Cardiac fibroblast (primary cell): Measurements from ENCODE around the gene ADGB.
A peak's percentile ranks its signal among the peaks of the same experiment; 100 is the strongest.

Experiments used
- DNase-seq, 2 donors: peaks; one replicate each; pipeline versions ENCODE4 v3.0.0 to v3.0.0-alpha.2; 2010; ENCODE audit warnings: low read depth in 2 of 2
- H3K4me3 ChIP-seq, 2 donors: replicated peaks in 1 of 2; 1 replicate in 1 of 2; 2 replicates in 1 of 2; pipeline ENCODE4 v1.5.1; 2011; ENCODE audit warnings: low read depth in 2 of 2, low read length in 2 of 2, mild to moderate bottlenecking in 2 of 2, moderate library complexity in 1 of 2
- CTCF ChIP-seq: IDR thresholded peaks from one replicate; pipeline ENCODE4 v1.5.1; 2011; ENCODE audit warnings: low read depth, mild to moderate bottlenecking, low read length, inconsistent platforms

ADGB gene

GRCh38 chr6:146620655-146621054 is 21.9 kb downstream of the ADGB start:
- TF ChIP-seq CTCF, result no peak
- H3K4me3 ChIP-seq, result no peak overlapping the region

GRCh38 chr6:146628350-146628749 is 29.6 kb downstream of the ADGB start:
- TF ChIP-seq CTCF, result no peak
- DNase-seq, result no peak
- H3K4me3 ChIP-seq, result no peak overlapping the region

More at GRCh38 chr6:146620655-146621054, 21.9 kb downstream of the ADGB start:
- peak in 1 of 2 donors; percentile 14 for DNase-seq

- no peak overlapping the region for H3K4me3 ChIP-seq
- no peak for TF ChIP-seq CTCF
These were observed 35.2 kb downstream of the ADGB start for GRCh38 chr6:146634022-146634421.

GRCh38 chr6:146635165-146635564 is 36.4 kb downstream of the ADGB start:
- no peak for TF ChIP-seq CTCF
- DNase-seq, result no peak
- no peak overlapping the region for H3K4me3 ChIP-seq

More at GRCh38 chr6:146634022-146634421, 35.2 kb downstream of the ADGB start:
- DNase-seq, result no peak

GRCh38 chr6:146636481-146636880 is 37.7 kb downstream of the ADGB start:
- H3K4me3 ChIP-seq, result no peak overlapping the region
- no peak for DNase-seq
- no peak for TF ChIP-seq CTCF

- no peak overlapping the region for H3K4me3 ChIP-seq
- DNase-seq, result no peak
- TF ChIP-seq CTCF, result no peak
These were observed 44.1 kb downstream of the ADGB start for GRCh38 chr6:146642921-146643320.

- TF ChIP-seq CTCF, result no peak
- H3K4me3 ChIP-seq, result no peak overlapping the region
- no peak for DNase-seq
These were observed 52.2 kb downstream of the ADGB start for GRCh38 chr6:146650799-146651481.
